ENCODE measurements around the gene FAM177B. TPM values are rescaled to one million over a fixed set of nuclear protein-coding genes. Genes with fewer than 3 reads are reported as not detected.

FAM177B gene
- total and polyA plus RNA-seq, 2 experiments from 2014 or later = not detected

DNA sequence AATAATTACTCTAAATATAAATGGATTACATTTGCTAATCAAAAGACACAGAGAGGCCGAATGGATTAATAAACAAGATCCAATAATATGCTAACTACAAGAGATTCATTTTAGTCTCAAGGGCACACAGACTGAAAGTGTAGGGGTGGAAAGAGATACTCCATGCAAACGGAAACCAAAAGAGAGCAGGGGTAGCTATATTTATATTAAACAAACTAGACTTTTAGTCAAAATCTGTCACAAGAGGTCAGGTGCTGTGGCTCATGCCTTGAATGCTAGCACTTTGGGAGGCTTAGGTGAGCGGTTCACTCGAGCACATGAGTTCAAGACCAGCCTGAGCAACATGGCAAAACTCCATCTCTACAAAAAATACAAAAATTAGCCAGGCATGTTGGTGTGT lies 44.2 kb downstream of the FAM177B start:
- no peak for ATAC-seq
- no peak overlapping the region for H2AFZ ChIP-seq
- Mint-ChIP-seq H3K4me3 (no peak overlapping the region), H3K36me3 (ENCODE audit: low read depth) (no peaks in the 10 kb centered on the region), H3K4me1 (no peaks in the 10 kb centered on the region), H3K9me3 (no peaks in the 10 kb centered on the region), H3K27ac (no peak overlapping the region), H3K27me3 (ENCODE audit: insufficient read depth, low read depth, poor library complexity) (peaks cover 2% of the 10 kb centered on the region)
- DNase-seq (ENCODE audit: low spot score) = no peak
- H3F3A ChIP-seq (replicated peaks; ENCODE audit: low read depth) = no peaks in the 10 kb centered on the region
- no peak overlapping the region for H3K4me3 ChIP-seq
- H3K27ac ChIP-seq (ENCODE audit: low read depth) = no peak overlapping the region
- H3K4me2 ChIP-seq = no peak overlapping the region
- H3K9me2 ChIP-seq (ENCODE audit: insufficient read depth) = no peaks in the 10 kb centered on the region; the same call in 1 of the 2 replicates
- H3K27me3 ChIP-seq (ENCODE audit: insufficient read depth) = no peaks in the 10 kb centered on the region; the same call in 1 of the 2 replicates
- H4K20me1 ChIP-seq (replicated peaks; ENCODE audit: insufficient read depth) = no peaks in the 10 kb centered on the region
- H3K79me2 ChIP-seq (replicated peaks; ENCODE audit: insufficient read depth) = no peaks in the 10 kb centered on the region
- H3K4me1 ChIP-seq (ENCODE audit: insufficient read depth) = no peaks in the 10 kb centered on the region
- TF ChIP-seq, protein P1, sequence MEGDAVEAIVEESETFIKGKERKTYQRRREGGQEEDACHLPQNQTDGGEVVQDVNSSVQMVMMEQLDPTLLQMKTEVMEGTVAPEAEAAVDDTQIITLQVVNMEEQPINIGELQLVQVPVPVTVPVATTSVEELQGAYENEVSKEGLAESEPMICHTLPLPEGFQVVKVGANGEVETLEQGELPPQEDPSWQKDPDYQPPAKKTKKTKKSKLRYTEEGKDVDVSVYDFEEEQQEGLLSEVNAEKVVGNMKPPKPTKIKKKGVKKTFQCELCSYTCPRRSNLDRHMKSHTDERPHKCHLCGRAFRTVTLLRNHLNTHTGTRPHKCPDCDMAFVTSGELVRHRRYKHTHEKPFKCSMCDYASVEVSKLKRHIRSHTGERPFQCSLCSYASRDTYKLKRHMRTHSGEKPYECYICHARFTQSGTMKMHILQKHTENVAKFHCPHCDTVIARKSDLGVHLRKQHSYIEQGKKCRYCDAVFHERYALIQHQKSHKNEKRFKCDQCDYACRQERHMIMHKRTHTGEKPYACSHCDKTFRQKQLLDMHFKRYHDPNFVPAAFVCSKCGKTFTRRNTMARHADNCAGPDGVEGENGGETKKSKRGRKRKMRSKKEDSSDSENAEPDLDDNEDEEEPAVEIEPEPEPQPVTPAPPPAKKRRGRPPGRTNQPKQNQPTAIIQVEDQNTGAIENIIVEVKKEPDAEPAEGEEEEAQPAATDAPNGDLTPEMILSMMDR (conservative IDR thresholded peaks at IDR 0.05; ENCODE audit: low read depth in 2 of 2) = no peak
- TF ChIP-seq JUNB (IDR thresholded peaks at IDR 0.05; ENCODE audit: unreplicated experiment) (no peak), ZNF331 (CRISPR knock-in tag; IDR thresholded peaks at IDR 0.05; ENCODE audit: low read depth) (no peak), EZH2 (IDR thresholded peaks at IDR 0.05; ENCODE audit: low read depth, unreplicated experiment) (no peak), POLR2AphosphoS5 (IDR thresholded peaks at IDR 0.05; ENCODE audit: low read depth) (no peak), EZH2phosphoT487 (IDR thresholded peaks at IDR 0.05; ENCODE audit: unreplicated experiment) (no peak), NANOG (IDR thresholded peaks at IDR 0.05; ENCODE audit: borderline replicate concordance) (no peak), ZNF114 (CRISPR knock-in tag; IDR thresholded peaks at IDR 0.05) (no peak), CREB1 (CRISPR knock-in tag; IDR thresholded peaks at IDR 0.05; ENCODE audit: low read depth) (no peak), STAT1 (IDR thresholded peaks at IDR 0.05; ENCODE audit: unreplicated experiment) (no peak)
- TF ChIP-seq, protein P2, sequence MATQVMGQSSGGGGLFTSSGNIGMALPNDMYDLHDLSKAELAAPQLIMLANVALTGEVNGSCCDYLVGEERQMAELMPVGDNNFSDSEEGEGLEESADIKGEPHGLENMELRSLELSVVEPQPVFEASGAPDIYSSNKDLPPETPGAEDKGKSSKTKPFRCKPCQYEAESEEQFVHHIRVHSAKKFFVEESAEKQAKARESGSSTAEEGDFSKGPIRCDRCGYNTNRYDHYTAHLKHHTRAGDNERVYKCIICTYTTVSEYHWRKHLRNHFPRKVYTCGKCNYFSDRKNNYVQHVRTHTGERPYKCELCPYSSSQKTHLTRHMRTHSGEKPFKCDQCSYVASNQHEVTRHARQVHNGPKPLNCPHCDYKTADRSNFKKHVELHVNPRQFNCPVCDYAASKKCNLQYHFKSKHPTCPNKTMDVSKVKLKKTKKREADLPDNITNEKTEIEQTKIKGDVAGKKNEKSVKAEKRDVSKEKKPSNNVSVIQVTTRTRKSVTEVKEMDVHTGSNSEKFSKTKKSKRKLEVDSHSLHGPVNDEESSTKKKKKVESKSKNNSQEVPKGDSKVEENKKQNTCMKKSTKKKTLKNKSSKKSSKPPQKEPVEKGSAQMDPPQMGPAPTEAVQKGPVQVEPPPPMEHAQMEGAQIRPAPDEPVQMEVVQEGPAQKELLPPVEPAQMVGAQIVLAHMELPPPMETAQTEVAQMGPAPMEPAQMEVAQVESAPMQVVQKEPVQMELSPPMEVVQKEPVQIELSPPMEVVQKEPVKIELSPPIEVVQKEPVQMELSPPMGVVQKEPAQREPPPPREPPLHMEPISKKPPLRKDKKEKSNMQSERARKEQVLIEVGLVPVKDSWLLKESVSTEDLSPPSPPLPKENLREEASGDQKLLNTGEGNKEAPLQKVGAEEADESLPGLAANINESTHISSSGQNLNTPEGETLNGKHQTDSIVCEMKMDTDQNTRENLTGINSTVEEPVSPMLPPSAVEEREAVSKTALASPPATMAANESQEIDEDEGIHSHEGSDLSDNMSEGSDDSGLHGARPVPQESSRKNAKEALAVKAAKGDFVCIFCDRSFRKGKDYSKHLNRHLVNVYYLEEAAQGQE (IDR thresholded peaks at IDR 0.05; ENCODE audit: unreplicated experiment) = no peak
- TF ChIP-seq, protein P3, sequence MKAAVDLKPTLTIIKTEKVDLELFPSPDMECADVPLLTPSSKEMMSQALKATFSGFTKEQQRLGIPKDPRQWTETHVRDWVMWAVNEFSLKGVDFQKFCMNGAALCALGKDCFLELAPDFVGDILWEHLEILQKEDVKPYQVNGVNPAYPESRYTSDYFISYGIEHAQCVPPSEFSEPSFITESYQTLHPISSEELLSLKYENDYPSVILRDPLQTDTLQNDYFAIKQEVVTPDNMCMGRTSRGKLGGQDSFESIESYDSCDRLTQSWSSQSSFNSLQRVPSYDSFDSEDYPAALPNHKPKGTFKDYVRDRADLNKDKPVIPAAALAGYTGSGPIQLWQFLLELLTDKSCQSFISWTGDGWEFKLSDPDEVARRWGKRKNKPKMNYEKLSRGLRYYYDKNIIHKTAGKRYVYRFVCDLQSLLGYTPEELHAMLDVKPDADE (IDR thresholded peaks at IDR 0.05) = no peak
- TF ChIP-seq, protein P4, sequence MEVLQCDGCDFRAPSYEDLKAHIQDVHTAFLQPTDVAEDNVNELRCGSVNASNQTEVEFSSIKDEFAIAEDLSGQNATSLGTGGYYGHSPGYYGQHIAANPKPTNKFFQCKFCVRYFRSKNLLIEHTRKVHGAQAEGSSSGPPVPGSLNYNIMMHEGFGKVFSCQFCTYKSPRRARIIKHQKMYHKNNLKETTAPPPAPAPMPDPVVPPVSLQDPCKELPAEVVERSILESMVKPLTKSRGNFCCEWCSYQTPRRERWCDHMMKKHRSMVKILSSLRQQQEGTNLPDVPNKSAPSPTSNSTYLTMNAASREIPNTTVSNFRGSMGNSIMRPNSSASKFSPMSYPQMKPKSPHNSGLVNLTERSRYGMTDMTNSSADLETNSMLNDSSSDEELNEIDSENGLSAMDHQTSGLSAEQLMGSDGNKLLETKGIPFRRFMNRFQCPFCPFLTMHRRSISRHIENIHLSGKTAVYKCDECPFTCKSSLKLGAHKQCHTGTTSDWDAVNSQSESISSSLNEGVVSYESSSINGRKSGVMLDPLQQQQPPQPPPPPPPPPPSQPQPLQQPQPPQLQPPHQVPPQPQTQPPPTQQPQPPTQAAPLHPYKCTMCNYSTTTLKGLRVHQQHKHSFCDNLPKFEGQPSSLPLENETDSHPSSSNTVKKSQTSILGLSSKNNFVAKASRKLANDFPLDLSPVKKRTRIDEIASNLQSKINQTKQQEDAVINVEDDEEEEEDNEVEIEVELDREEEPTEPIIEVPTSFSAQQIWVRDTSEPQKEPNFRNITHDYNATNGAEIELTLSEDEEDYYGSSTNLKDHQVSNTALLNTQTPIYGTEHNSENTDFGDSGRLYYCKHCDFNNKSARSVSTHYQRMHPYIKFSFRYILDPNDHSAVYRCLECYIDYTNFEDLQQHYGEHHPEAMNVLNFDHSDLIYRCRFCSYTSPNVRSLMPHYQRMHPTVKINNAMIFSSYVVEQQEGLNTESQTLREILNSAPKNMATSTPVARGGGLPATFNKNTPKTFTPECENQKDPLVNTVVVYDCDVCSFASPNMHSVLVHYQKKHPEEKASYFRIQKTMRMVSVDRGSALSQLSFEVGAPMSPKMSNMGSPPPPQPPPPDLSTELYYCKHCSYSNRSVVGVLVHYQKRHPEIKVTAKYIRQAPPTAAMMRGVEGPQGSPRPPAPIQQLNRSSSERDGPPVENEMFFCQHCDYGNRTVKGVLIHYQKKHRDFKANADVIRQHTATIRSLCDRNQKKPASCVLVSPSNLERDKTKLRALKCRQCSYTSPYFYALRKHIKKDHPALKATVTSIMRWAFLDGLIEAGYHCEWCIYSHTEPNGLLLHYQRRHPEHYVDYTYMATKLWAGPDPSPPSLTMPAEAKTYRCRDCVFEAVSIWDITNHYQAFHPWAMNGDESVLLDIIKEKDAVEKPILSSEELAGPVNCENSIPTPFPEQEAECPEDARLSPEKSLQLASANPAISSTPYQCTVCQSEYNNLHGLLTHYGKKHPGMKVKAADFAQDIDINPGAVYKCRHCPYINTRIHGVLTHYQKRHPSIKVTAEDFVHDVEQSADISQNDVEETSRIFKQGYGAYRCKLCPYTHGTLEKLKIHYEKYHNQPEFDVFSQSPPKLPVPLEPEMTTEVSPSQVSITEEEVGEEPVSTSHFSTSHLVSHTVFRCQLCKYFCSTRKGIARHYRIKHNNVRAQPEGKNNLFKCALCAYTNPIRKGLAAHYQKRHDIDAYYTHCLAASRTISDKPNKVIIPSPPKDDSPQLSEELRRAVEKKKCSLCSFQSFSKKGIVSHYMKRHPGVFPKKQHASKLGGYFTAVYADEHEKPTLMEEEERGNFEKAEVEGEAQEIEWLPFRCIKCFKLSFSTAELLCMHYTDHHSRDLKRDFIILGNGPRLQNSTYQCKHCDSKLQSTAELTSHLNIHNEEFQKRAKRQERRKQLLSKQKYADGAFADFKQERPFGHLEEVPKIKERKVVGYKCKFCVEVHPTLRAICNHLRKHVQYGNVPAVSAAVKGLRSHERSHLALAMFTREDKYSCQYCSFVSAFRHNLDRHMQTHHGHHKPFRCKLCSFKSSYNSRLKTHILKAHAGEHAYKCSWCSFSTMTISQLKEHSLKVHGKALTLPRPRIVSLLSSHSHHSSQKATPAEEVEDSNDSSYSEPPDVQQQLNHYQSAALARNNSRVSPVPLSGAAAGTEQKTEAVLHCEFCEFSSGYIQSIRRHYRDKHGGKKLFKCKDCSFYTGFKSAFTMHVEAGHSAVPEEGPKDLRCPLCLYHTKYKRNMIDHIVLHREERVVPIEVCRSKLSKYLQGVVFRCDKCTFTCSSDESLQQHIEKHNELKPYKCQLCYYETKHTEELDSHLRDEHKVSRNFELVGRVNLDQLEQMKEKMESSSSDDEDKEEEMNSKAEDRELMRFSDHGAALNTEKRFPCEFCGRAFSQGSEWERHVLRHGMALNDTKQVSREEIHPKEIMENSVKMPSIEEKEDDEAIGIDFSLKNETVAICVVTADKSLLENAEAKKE (CRISPR knock-in tag; IDR thresholded peaks at IDR 0.05) = no peak
- H3K36me3 ChIP-seq (ENCODE audit: insufficient read depth) = no peaks in the 10 kb centered on the region

Measured in GM23338 (cell line).